Smooth muscle cell (in vitro differentiated cells): Measurements from ENCODE around the gene FAM117B. TPM values are rescaled to one million over a fixed set of nuclear protein-coding genes. Genes with fewer than 3 reads are reported as not detected.

Experiments used
- DNase-seq: peaks from one replicate; lab custom pipeline; 2025; ENCODE audit not compliant: unreplicated experiment; lab: John Stamatoyannopoulos, UW
- H2AFZ ChIP-seq: fragments of 200-600 bp; sonication (generic); 2 replicates; pipeline ENCODE4 v1.6.0; 2016; ENCODE audit warnings: antibody characterized with exemption, low read depth, mild to moderate bottlenecking
- H3F3A ChIP-seq: fragments of 200-600 bp; sonication (generic); 2 replicates; pipeline ENCODE4 v1.6.0; 2017; ENCODE audit warnings: antibody characterized with exemption, low read depth
- H3K27ac ChIP-seq: fragments of 200-600 bp; sonication (generic); 2 replicates; pipeline ENCODE4 v1.5.1; 2016; ENCODE audit warnings: low read depth, mild to moderate bottlenecking
- H3K27me3 ChIP-seq: fragments of 200-600 bp; sonication (generic); 2 replicates; pipeline ENCODE4 v1.6.1; 2016; ENCODE audit warnings: low read depth, mild to moderate bottlenecking
- H3K36me3 ChIP-seq: fragments of 200-600 bp; sonication (generic); 2 replicates; pipeline ENCODE4 v1.5.1; 2016; ENCODE audit warnings: low read depth
- H3K4me1 ChIP-seq: fragments of 200-600 bp; sonication (generic); 2 replicates; pipeline ENCODE4 v1.5.1; 2016; ENCODE audit warnings: low read depth
- H3K4me2 ChIP-seq: fragments of 200-600 bp; sonication (generic); 2 replicates; pipeline ENCODE4 v1.6.0; 2016; ENCODE audit warnings: mild to moderate bottlenecking
- H3K4me3 ChIP-seq: fragments of 200-600 bp; sonication (generic); 2 replicates; pipeline ENCODE4 v1.5.1; 2016; ENCODE audit warnings: mild to moderate bottlenecking
- H3K79me2 ChIP-seq: fragments of 200-600 bp; sonication (generic); 2 replicates; pipeline ENCODE4 v1.6.0; 2016; ENCODE audit warnings: low read depth, mild to moderate bottlenecking
- H3K9ac ChIP-seq: fragments of 200-600 bp; sonication (generic); 2 replicates; pipeline ENCODE4 v1.6.0; 2016; ENCODE audit warnings: low read depth
- H3K9me3 ChIP-seq: fragments of 200-600 bp; sonication (generic); replicated peaks from 2 replicates; pipeline ENCODE4 v1.5.1; 2016; ENCODE audit warnings: low read depth
- H4K20me1 ChIP-seq: fragments of 200-600 bp; sonication (generic); 2 replicates; pipeline ENCODE4 v1.6.0; 2016; ENCODE audit warnings: low read depth
- CTCF ChIP-seq: fragments of 200-600 bp; sonication (generic); IDR thresholded peaks from 2 replicates; pipeline ENCODE4 v1.5.1; 2017; ENCODE audit warnings: borderline replicate concordance, mild to moderate bottlenecking, antibody characterized with exemption; ENCODE audit not compliant: insufficient read depth, poor library complexity, severe bottlenecking
- WGBS: methylation state at CpG from one replicate; pipeline ENCODE4 v1.1.7; 2016; ENCODE audit warnings: low lambda C conversion rate; 5-methylcytosine and 5-hydroxymethylcytosine counted together
- polyA plus RNA-seq: library from polyadenylated mRNA; unstranded; fragments of >200 nt; fragmentation: Nextera tagmentation; extraction: Ambion mirVana; gene quantifications from 2 replicates; pipeline ENCODE4 v1.2.1, GENCODE V29; 2016
- total RNA-seq: library from RNA; depleted of rRNA; stranded (reverse); fragments of >200 nt; gene quantifications from 2 replicates; pipeline ENCODE4 v1.2.3, GENCODE V29; 2014

FAM117B gene
- total and polyA plus RNA-seq, 2 experiments from 2014 or later: 5.4 to 11.1 TPM

- no peaks in the 10 kb centered on the region for H3K79me2 ChIP-seq
- no peak for DNase-seq
- WGBS: 94% methylated on average over 2 of the region's 2 CpGs
These were observed 143.4 kb downstream of the FAM117B start for GRCh38 chr2:202778217-202778616.

GRCh38 chr2:202780514-202781021 lies 145.8 kb downstream of the FAM117B start:
- no peaks in the 10 kb centered on the region for H3K27me3 ChIP-seq
- no peaks in the 10 kb centered on the region for H3K9me3 ChIP-seq
- TF ChIP-seq CTCF: no peak
- no peak overlapping the region for H3K4me3 ChIP-seq
- H3K79me2 ChIP-seq: no peaks in the 10 kb centered on the region
- no peak for DNase-seq
- H3K9ac ChIP-seq: no peak overlapping the region
- no peaks in the 10 kb centered on the region for H3F3A ChIP-seq
- H2AFZ ChIP-seq: no peak overlapping the region
- H3K4me2 ChIP-seq: no peak overlapping the region
- H3K36me3 ChIP-seq: no peaks in the 10 kb centered on the region
- no peaks in the 10 kb centered on the region for H4K20me1 ChIP-seq
- H3K27ac ChIP-seq: no peak overlapping the region
- no peaks in the 10 kb centered on the region for H3K4me1 ChIP-seq

More at GRCh38 chr2:202778217-202778616, 143.4 kb downstream of the FAM117B start:
- no peak overlapping the region for H3K4me2 ChIP-seq
- no peak overlapping the region for H3K27ac ChIP-seq
- H3F3A ChIP-seq: no peaks in the 10 kb centered on the region
- no peaks in the 10 kb centered on the region for H3K4me1 ChIP-seq
- no peaks in the 10 kb centered on the region for H3K27me3 ChIP-seq
- TF ChIP-seq CTCF: no peak
- no peak overlapping the region for H2AFZ ChIP-seq
- H4K20me1 ChIP-seq: no peaks in the 10 kb centered on the region
- H3K9ac ChIP-seq: no peak overlapping the region
- H3K36me3 ChIP-seq: no peaks in the 10 kb centered on the region
- no peak overlapping the region for H3K4me3 ChIP-seq
- no peaks in the 10 kb centered on the region for H3K9me3 ChIP-seq

GRCh38 chr2:202782940-202783558 lies 148.3 kb downstream of the FAM117B start:
- Histone ChIP-seq H3F3A (peaks cover 8% of the 10 kb centered on the region), H3K36me3 (no peaks in the 10 kb centered on the region), H3K79me2 (no peaks in the 10 kb centered on the region), H3K4me1 (peaks cover 14% of the 10 kb centered on the region), H3K4me2 (no peak overlapping the region), H3K27ac (peak overlapping the region; percentile 14), H3K9ac (no peak overlapping the region), H3K4me3 (no peak overlapping the region), H2AFZ (no peak overlapping the region), H3K27me3 (no peaks in the 10 kb centered on the region), H4K20me1 (no peaks in the 10 kb centered on the region), H3K9me3 (no peaks in the 10 kb centered on the region)
- WGBS: 58% methylated on average over 3 of the region's 3 CpGs
- DNase-seq: no peak
- no peak for TF ChIP-seq CTCF

DNA sequence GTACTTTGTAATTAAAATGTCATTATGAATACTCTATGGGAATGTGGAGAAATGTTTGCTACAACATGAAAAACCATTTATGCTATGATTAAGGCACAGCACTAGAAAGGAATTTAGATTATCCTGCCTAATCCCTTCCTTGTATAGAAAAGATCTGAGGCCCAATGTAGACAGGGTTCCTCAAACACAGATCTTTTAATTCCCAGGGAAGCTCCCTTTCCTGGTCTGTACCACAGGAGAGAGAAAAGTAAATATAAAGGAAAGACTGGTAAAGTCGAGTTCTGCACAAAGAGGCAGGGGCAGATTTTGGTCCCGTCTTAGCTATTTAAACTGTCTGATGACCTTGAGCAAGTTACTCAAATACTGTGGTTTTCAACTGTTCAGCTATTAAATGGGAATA lies 152.1 kb downstream of the FAM117B start:
- Histone ChIP-seq H3K79me2 (no peaks in the 10 kb centered on the region), H3K4me2 (peak overlapping the region; percentile 31), H3K27me3 (no peaks in the 10 kb centered on the region), H3K4me3 (no peak overlapping the region), H3K9ac (no peak overlapping the region), H3K9me3 (no peaks in the 10 kb centered on the region), H3K27ac (peak overlapping the region; percentile 43), H3K36me3 (no peaks in the 10 kb centered on the region), H2AFZ (no peak overlapping the region), H4K20me1 (no peaks in the 10 kb centered on the region), H3F3A (peaks cover 8% of the 10 kb centered on the region), H3K4me1 (peaks cover 14% of the 10 kb centered on the region)
- 34% methylated on average over 2 of the region's 2 CpGs for WGBS
- no peak for TF ChIP-seq CTCF
- no peak for DNase-seq
